Effector CD4-positive, alpha-beta T cell (primary cell): ENCODE data around the gene C11orf91. TPM values are rescaled to one million over a fixed set of nuclear protein-coding genes. Genes with fewer than 3 reads are reported as not detected.
"Not testable (repeated sequence)": the region's sequence is repeated elsewhere in the genome, so short reads cannot be mapped to it uniquely, and the experiment has no call there.

Experiments
- DNase-seq: peaks from one replicate; pipeline ENCODE4 v3.0.0-alpha.2; 2020
- total RNA-seq: gene quantifications from one replicate; lab custom pipeline; 2026; lab: John Stamatoyannopoulos, UW

Gene C11orf91
- not detected for total RNA-seq

- peak; percentile 91 for DNase-seq
Observed at GRCh38 chr11:33700502-33701271, at the start of gene C11orf91. C11orf91 (minus strand) TSS chr11:33700826; CDS start chr11:33700740, 86 bp downstream.

GRCh38 chr11:33747979-33748378 lies 47.4 kb upstream of the C11orf91 start:
- no peak for DNase-seq

- no peak for DNase-seq
Observed at GRCh38 chr11:33743291-33743690, 42.7 kb upstream of the C11orf91 start.

- DNase-seq, result no peak
Observed at GRCh38 chr11:33742249-33742851, 41.7 kb upstream of the C11orf91 start.

- DNase-seq, result no peak
Observed at GRCh38 chr11:33741806-33742205, 41.2 kb upstream of the C11orf91 start.

- DNase-seq, result no peak
Observed at GRCh38 chr11:33737362-33737821, 36.8 kb upstream of the C11orf91 start.

GRCh38 chr11:33736148-33736812 lies 35.7 kb upstream of the C11orf91 start, which contains the start of gene CD59:
CD59 (minus strand) TSS chr11:33736423; CDS start chr11:33722445, 13,978 bp downstream.
- peak; percentile 88 for DNase-seq

- peak; percentile 26 for DNase-seq
Observed at GRCh38 chr11:33735271-33736147, 34.9 kb upstream of the C11orf91 start.

GRCh38 chr11:33734441-33735270 lies 34.0 kb upstream of the C11orf91 start:
- no peak for DNase-seq

GRCh38 chr11:33733980-33734379 lies 33.4 kb upstream of the C11orf91 start:
- DNase-seq, result no peak

- no peak for DNase-seq
Observed at GRCh38 chr11:33731723-33732531, 31.3 kb upstream of the C11orf91 start.

- DNase-seq, result no peak
Observed at GRCh38 chr11:33730716-33731115, 30.1 kb upstream of the C11orf91 start.

- DNase-seq, result not testable (repeated sequence)
Observed at GRCh38 chr11:33729072-33729664, 28.5 kb upstream of the C11orf91 start.

GRCh38 chr11:33727539-33727938 lies 26.9 kb upstream of the C11orf91 start:
- not testable (repeated sequence) for DNase-seq

- DNase-seq, result no peak
Observed at GRCh38 chr11:33725496-33725895, 24.9 kb upstream of the C11orf91 start.

- DNase-seq, result no peak
Observed at GRCh38 chr11:33724644-33725035, 24.0 kb upstream of the C11orf91 start.

- no peak for DNase-seq
Observed at GRCh38 chr11:33723238-33723881, 22.7 kb upstream of the C11orf91 start.

GRCh38 chr11:33722590-33723234 lies 22.1 kb upstream of the C11orf91 start:
- no peak for DNase-seq

- DNase-seq, result no peak
Observed at GRCh38 chr11:33721984-33722383, 21.4 kb upstream of the C11orf91 start.
